ENCODE data around the gene PDE6C. TPM values are rescaled to one million over a fixed set of nuclear protein-coding genes. Genes with fewer than 3 reads are reported as not detected.

The PDE6C gene
- total and polyA plus RNA-seq, 2 donors (not counting 1 experiment from before 2014, with no cell fraction given), result not detected

DNA sequence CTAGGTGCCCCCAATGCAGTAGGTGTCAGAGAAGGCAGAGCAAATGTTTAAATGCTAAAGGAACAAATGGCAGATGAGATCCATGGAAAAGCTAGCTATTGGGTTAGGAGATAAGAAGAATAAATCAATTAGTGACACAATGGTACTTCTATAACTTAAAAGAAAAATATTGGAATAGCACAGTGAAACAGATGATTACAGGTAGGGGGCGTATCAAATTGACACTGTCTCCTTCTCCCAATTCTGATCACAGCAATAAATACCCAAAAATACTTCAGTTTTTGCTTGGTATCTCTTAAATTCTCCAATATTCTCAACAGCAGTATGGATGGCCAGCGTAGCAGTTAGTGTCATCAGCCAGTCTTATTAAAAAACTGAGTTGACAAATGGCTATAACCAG lies 84.9 kb downstream of the PDE6C start:
- H3K4me1 ChIP-seq (ENCODE audit: control insufficient read depth, extremely low read depth, insufficient read depth, low read length), result peaks cover 7% of the 10 kb centered on the region
- H3K4me3 ChIP-seq (replicated peaks in 1 of 4; ENCODE audit: control extremely low read depth in 1 of 4, insufficient read depth in 1 of 4, low read depth in 3 of 4, low read length in 4 of 4), result no peak overlapping the region
- H4K20me1 ChIP-seq (ENCODE audit: control insufficient read depth, extremely low read depth, insufficient read depth, low read length), result no peaks in the 10 kb centered on the region
- no peak overlapping the region for H2AFZ ChIP-seq (ENCODE audit: low read length)
- no peak overlapping the region for H3K9ac ChIP-seq (ENCODE audit: insufficient read depth, low read length)
- H3K4me2 ChIP-seq (ENCODE audit: extremely low read depth, insufficient read depth, low read length), result no peak overlapping the region
- no peak for TF ChIP-seq EZH2 (IDR thresholded peaks at IDR 0.05; ENCODE audit: low read length, missing control alignments)
- TF ChIP-seq, protein P1, sequence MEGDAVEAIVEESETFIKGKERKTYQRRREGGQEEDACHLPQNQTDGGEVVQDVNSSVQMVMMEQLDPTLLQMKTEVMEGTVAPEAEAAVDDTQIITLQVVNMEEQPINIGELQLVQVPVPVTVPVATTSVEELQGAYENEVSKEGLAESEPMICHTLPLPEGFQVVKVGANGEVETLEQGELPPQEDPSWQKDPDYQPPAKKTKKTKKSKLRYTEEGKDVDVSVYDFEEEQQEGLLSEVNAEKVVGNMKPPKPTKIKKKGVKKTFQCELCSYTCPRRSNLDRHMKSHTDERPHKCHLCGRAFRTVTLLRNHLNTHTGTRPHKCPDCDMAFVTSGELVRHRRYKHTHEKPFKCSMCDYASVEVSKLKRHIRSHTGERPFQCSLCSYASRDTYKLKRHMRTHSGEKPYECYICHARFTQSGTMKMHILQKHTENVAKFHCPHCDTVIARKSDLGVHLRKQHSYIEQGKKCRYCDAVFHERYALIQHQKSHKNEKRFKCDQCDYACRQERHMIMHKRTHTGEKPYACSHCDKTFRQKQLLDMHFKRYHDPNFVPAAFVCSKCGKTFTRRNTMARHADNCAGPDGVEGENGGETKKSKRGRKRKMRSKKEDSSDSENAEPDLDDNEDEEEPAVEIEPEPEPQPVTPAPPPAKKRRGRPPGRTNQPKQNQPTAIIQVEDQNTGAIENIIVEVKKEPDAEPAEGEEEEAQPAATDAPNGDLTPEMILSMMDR (conservative IDR thresholded peaks at IDR 0.05 in 1 of 2, IDR thresholded peaks at IDR 0.05 in 1 of 2; ENCODE audit: low read depth in 1 of 2, low read length in 2 of 2), result no peak
- no peaks in the 10 kb centered on the region for H3K9me3 ChIP-seq (ENCODE audit: control insufficient read depth, insufficient read depth, low read depth, low read length)
- H3K27ac ChIP-seq (ENCODE audit: insufficient read depth, low read length), result no peak overlapping the region
- H3K79me2 ChIP-seq (ENCODE audit: control insufficient read depth, insufficient read depth, low read length), result peaks cover 5% of the 10 kb centered on the region
- H3K27me3 ChIP-seq (ENCODE audit: control insufficient read depth, insufficient read depth, low read length), result no peaks in the 10 kb centered on the region
- no peak for DNase-seq (ENCODE audit: low read depth in 2 of 2)
- no peaks in the 10 kb centered on the region for H3K36me3 ChIP-seq (ENCODE audit: control insufficient read depth, insufficient read depth, low read length)

DNA sequence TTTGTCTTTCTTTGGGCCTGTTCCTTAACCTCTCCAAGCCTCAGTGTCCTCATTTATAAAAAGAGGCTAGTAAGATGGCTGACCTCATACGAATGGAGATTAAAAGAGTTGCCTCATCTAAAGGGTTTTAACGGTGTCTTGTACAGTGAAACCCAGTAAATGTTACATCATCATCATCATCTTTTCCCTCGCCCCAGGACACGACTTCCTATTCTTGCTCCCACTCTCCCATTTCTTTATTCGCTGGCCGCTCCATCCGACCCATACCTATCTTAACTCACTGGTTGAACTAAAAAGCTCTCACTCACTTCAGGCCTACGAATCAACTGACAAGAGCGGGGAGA lies 89.5 kb downstream of the PDE6C start:
- Histone ChIP-seq H3K27ac (ENCODE audit: insufficient read depth, low read length) (peak overlapping the region; percentile 81), H3K9ac (ENCODE audit: insufficient read depth, low read length) (peak overlapping the region; percentile 79), H3K4me3 (replicated peaks in 1 of 4; ENCODE audit: control extremely low read depth in 1 of 4, insufficient read depth in 1 of 4, low read depth in 3 of 4, low read length in 4 of 4) (peak overlapping the region; percentile 53 to 84 (median 70)), H3K4me1 (ENCODE audit: control insufficient read depth, extremely low read depth, insufficient read depth, low read length) (peaks cover 9% of the 10 kb centered on the region), H3K36me3 (ENCODE audit: control insufficient read depth, insufficient read depth, low read length) (no peaks in the 10 kb centered on the region), H3K27me3 (ENCODE audit: control insufficient read depth, insufficient read depth, low read length) (no peaks in the 10 kb centered on the region), H2AFZ (ENCODE audit: low read length) (peak overlapping the region; percentile 84), H3K79me2 (ENCODE audit: control insufficient read depth, insufficient read depth, low read length) (peaks cover 5% of the 10 kb centered on the region), H3K4me2 (ENCODE audit: extremely low read depth, insufficient read depth, low read length) (peak overlapping the region; percentile 89), H4K20me1 (ENCODE audit: control insufficient read depth, extremely low read depth, insufficient read depth, low read length) (no peaks in the 10 kb centered on the region), H3K9me3 (ENCODE audit: control insufficient read depth, insufficient read depth, low read depth, low read length) (no peaks in the 10 kb centered on the region)
- TF ChIP-seq, protein P1 (conservative IDR thresholded peaks at IDR 0.05 in 1 of 2, IDR thresholded peaks at IDR 0.05 in 1 of 2; ENCODE audit: low read depth in 1 of 2, low read length in 2 of 2), result no peak
- TF ChIP-seq EZH2 (IDR thresholded peaks at IDR 0.05; ENCODE audit: low read length, missing control alignments), result no peak
- peak; percentile 54 to 62 for DNase-seq (ENCODE audit: low read depth in 2 of 2)

DNA sequence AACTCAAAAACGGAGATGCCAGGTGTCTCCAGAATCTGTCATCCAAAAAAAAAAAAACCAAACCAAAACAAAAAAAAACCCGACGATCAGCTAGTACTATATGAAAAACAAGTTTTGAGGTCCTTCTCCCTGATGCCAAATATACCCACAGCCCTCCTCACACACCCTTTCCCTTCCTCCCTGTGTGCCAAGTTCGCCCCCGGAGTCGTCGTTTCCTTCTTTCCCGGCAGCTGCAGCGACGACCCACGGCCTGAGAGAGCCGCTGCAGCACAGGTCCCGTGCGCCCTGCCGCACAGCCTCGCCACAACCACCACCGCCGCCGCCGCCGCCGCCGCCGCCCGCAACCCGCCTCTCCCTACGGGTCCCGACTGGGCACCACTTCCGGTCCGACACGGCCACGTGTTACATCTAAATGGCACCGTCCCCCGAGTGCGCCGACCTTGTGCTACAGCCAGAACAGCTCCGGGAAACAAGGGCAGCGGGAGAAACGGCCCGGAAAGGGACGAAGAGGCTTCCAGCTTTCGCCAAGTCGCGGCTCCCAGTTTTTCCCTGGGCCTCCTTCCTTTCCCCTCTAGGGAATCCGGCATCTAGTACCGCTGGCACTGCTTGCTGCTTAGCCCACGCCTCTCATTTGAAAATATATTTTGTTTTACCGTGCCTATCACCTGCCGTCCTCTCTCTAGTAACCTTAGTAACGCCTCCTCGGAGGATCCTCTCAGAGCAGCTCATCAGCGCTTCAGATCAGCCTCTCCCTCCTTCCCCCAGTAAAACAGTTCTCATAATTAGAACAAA lies 90.1 kb downstream of the PDE6C start, which contains the start of gene FRA10AC1:
TSS of gene FRA10AC1 (minus strand) at position 383 of the 792 bp plus-strand sequence. CDS start 2,486 bp downstream, outside the sequence.
- Histone ChIP-seq H3K27ac (ENCODE audit: insufficient read depth, low read length) (peak within 1 kb of the TSS; percentile 82), H3K27me3 (ENCODE audit: control insufficient read depth, insufficient read depth, low read length) (no peaks in the 10 kb centered on the region), H4K20me1 (ENCODE audit: control insufficient read depth, extremely low read depth, insufficient read depth, low read length) (no peaks in the 10 kb centered on the region), H3K9me3 (ENCODE audit: control insufficient read depth, insufficient read depth, low read depth, low read length) (no peaks in the 10 kb centered on the region), H3K4me1 (ENCODE audit: control insufficient read depth, extremely low read depth, insufficient read depth, low read length) (peaks cover 9% of the 10 kb centered on the region), H3K4me3 (replicated peaks in 1 of 4; ENCODE audit: control extremely low read depth in 1 of 4, insufficient read depth in 1 of 4, low read depth in 3 of 4, low read length in 4 of 4) (peak within 1 kb of the TSS; percentile 83 to 91 (median 84)), H3K9ac (ENCODE audit: insufficient read depth, low read length) (peak within 1 kb of the TSS; percentile 79), H3K4me2 (ENCODE audit: extremely low read depth, insufficient read depth, low read length) (peak within 1 kb of the TSS; percentile 89), H3K79me2 (ENCODE audit: control insufficient read depth, insufficient read depth, low read length) (peaks cover 5% of the 10 kb centered on the region), H3K36me3 (ENCODE audit: control insufficient read depth, insufficient read depth, low read length) (no peaks in the 10 kb centered on the region), H2AFZ (ENCODE audit: low read length) (peak within 1 kb of the TSS; percentile 99)
- peak; percentile 92 to 95 for DNase-seq (ENCODE audit: low read depth in 2 of 2)
- no peak for TF ChIP-seq EZH2 (IDR thresholded peaks at IDR 0.05; ENCODE audit: low read length, missing control alignments)
- TF ChIP-seq, protein P1 (conservative IDR thresholded peaks at IDR 0.05 in 1 of 2, IDR thresholded peaks at IDR 0.05 in 1 of 2; ENCODE audit: low read depth in 1 of 2, low read length in 2 of 2), result peak; percentile 34 to 41
